Choroid plexus epithelial cell (primary cell): ENCODE measurements around the gene NRL.
"Not testable (repeated sequence)": the region's sequence is repeated elsewhere in the genome, so short reads cannot be mapped to it uniquely, and the experiment has no call there.

Source experiments
- DNase-seq: peaks from one replicate; pipeline ENCODE4 v3.0.0-alpha.2; 2010; ENCODE audit warnings: low read depth
- H3K4me3 ChIP-seq: 2 replicates; pipeline ENCODE4 v1.5.1; 2011; ENCODE audit warnings: low read depth, mild to moderate bottlenecking, control low read depth, low read length, moderate library complexity
- TF ChIP-seq, protein P1 (sequence below): conservative IDR thresholded peaks from 2 replicates; pipeline ENCODE4 v1.5.1; 2011; ENCODE audit warnings: low read depth, mild to moderate bottlenecking, control low read depth, inconsistent platforms, low read length, moderate library complexity

Gene NRL

DNA sequence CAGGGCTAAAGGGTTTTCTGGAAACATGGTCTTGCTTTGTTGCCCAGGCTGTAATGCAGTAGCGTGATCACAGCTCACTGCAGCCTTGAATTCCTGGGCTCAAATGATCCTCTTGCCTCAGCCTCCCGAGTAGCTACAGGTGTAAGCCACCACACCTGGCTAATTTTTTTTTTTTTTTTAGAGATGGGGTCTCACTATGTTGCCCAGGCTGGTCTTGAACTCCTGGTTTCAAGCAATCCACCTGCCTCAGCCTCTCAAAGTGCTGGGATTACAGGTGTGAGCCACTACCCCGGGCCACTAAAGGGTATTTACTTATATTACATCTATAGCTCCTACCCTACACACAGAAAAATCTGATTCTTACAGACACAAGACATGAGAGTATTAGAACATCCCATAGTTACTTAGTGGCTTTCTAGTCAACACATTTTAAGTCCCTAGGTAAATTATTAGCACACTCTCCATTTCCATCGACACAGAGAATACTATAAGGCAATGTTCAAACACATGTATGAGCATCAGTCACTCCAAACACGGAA is 6.3 kb downstream of the NRL start:
- no peak for DNase-seq
- TF ChIP-seq, protein P1, sequence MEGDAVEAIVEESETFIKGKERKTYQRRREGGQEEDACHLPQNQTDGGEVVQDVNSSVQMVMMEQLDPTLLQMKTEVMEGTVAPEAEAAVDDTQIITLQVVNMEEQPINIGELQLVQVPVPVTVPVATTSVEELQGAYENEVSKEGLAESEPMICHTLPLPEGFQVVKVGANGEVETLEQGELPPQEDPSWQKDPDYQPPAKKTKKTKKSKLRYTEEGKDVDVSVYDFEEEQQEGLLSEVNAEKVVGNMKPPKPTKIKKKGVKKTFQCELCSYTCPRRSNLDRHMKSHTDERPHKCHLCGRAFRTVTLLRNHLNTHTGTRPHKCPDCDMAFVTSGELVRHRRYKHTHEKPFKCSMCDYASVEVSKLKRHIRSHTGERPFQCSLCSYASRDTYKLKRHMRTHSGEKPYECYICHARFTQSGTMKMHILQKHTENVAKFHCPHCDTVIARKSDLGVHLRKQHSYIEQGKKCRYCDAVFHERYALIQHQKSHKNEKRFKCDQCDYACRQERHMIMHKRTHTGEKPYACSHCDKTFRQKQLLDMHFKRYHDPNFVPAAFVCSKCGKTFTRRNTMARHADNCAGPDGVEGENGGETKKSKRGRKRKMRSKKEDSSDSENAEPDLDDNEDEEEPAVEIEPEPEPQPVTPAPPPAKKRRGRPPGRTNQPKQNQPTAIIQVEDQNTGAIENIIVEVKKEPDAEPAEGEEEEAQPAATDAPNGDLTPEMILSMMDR: no peak
- H3K4me3 ChIP-seq: no peak overlapping the region

DNA sequence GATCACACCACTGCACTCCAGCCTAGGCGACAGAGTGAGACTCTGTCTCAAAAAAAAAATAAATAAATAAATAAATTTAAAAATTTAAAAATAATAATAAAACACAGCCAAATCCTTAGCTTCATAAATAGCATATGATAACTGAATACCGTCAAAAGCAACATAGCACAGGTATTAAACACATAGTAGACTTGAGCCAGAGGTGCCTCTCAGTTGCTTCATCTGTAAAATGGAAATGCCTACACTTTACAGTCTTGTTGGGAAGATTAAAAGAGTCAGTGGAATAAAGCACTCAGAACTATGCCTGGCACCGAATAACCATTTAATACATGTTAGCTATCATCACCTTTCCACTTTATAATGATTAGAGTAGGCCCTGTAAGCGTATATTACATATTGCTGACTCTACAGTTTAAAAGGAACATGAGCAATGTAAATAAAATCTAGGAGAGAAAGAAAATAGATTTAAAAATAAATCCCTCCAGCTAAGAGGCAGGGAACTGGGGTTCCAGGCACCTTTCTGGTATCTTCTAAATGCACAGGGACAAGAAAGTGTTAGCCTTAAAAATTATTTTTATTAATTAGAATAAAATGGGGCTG is 8.0 kb downstream of the NRL start:
- H3K4me3 ChIP-seq: no peak overlapping the region
- no peak for DNase-seq
- TF ChIP-seq, protein P1: no peak

DNA sequence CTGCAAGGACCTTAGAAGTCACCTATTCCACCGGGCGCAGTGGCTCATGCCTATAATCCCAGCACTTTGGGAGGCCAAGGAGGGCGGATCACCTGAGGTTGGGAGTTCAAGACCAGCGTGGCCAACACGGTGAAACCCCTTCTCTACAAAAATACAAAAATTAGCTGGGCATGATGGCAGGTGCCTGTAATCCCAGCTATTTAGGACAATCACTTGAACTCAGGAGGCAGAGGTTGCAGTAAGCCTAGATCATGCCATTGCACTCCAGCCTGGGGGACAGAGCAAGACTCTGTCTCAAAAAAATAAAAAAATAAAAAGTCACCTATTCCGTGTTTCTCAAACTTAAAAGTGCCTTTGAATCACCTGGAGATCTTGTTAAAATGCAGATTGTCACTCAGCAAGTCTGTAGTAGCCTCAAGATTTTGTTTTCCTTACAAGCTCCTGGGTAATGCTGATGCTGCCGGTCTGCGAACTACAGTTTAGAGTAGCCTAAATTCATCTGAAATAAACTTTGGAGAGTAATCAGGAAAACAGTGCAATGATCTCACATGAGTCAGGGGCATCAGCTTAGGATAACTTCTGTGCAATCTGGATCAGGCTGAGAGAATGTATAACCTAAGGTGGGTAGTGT is 9.0 kb downstream of the NRL start:
- DNase-seq, H3K4me3 ChIP-seq: not testable (repeated sequence)

- no peak overlapping the region for H3K4me3 ChIP-seq
- no peak for DNase-seq
- TF ChIP-seq, protein P1: no peak
Observed at GRCh38 chr14:24103451-24103850, 11.3 kb downstream of the NRL start.

DNA sequence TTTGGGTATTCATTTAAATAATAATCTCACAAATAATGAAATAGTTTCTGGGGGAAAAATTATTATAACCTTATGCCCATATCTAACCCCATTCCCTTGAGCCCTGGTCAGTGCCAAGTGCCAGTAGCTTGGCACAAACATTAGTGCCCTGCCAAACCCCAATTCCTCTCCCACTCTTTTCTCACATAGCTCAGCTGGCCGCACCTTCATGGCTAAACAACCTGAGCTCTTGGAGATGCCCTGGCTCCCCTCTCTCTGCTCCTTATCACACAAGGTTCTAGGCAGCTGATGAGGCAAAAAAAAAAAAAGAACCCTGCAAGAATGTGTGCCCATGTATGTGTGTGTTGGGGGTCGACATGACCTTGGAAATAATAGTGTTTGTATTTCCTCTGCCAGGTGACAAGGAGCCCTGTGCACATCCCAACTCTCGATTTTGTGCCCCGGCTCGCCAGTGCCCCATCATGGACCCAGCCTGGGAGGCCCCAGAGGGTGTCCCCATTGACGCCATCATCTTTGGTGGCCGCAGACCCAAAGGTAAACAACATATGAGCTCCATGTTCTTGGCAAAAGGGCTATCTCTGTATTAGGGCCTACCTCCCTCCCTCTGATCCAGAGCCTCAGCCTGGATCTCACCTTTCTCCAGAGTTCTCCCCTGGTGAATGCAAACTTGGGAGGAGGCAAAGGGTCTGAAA is 12.2 kb downstream of the NRL start:
- TF ChIP-seq, protein P1: no peak
- H3K4me3 ChIP-seq: no peak overlapping the region
- DNase-seq: no peak

DNA sequence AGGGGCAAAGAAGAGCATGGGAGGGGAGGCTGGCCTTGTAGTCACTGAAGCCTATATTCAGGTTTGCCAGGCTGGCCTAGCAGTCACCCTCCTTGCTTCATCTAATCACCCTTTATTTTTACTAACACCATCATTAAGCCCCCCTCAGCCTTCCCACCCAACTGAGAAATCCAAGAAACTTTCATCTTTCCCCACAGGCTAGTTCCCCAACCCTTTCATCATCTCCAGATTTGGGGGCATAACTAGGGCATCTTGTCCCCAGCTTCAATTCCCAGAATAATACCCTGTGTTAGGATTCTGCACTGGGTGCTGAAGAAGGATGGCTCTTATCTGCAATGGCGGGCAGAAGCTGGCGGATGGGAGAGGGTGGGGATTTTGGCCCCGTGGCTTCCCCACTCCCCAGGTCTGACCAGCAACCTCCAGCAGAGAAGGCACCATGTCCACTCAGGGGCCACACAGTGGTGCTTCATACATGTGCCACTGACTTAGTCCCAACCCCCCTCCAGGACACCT is 13.7 kb downstream of the NRL start:
- no peak overlapping the region for H3K4me3 ChIP-seq
- DNase-seq: no peak
- TF ChIP-seq, protein P1: no peak

DNA sequence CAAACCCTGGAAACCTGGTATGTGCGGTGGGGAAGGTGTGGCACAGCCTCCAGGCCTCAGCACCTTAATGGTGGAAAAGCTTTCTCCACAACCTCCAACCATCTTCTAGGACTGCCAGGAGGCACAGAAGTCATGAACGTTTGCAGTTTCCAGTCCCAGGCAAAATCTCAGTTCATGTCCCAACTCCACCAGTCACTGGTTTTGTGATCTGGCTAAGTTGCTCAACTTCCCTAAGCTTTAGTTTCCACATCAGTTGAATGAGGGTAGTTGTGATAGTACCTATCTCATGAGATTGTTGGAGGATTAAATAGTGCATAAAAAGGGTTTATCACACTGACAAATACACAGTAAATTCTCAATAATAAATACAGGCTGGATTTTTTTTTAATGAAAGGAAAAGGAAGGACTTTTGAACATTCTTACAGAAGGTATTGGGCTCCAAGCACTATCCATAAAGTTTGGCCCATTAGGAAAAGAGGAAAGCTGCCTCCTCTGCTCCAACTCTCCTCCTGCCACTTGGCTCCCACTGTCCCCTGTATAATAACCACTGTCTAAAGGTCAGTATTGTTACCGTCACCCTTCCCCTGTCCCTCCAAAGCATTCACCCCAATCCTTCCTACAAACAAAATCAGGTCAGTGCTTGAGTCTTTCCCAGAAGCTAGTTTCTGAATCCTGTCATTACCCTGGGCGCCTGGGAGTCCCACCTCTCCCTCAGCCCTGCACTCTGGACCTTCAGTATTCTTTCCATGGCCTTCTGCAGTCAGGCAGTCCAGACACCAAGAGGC is 14.4 kb downstream of the NRL start:
- no peak overlapping the region for H3K4me3 ChIP-seq
- TF ChIP-seq, protein P1: no peak
- no peak for DNase-seq
